ENCODE measurements around the gene RNF38.
A peak's percentile ranks its signal among the peaks of the same experiment; 100 is the strongest.
"Not testable (repeated sequence)": the region's sequence is repeated elsewhere in the genome, so short reads cannot be mapped to it uniquely, and the experiment has no call there.

Gene RNF38

DNA sequence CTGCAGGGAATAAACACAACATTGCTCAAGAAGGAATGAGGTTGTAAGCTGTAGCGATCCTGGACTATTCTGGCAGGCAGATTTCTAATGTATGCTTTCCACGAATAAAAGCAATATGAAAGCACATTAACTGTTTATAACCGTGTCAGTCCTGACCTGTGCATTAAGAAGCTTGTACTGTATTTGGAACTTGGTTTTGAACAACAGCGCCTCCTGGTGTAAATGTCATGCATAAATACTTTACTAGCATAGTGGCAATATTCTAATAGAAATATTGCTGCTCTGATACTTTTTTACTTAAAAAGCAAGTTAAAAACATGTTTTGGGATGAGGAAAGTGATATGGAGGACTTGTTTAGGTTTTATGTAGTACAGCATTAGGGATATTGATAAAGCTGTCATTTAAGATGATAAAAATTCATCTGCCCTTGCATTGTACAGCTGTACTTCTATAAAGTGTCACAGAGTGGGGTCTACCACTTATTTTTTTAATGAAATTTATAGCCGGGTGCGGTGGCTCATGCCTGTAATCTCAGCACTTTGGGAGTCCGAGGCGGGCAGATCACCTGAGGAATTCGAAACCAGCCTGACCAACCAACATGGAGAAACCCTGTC lies 71.2 kb downstream of the RNF38 start:
- FAIRE-seq, result peak; percentile 48

DNA sequence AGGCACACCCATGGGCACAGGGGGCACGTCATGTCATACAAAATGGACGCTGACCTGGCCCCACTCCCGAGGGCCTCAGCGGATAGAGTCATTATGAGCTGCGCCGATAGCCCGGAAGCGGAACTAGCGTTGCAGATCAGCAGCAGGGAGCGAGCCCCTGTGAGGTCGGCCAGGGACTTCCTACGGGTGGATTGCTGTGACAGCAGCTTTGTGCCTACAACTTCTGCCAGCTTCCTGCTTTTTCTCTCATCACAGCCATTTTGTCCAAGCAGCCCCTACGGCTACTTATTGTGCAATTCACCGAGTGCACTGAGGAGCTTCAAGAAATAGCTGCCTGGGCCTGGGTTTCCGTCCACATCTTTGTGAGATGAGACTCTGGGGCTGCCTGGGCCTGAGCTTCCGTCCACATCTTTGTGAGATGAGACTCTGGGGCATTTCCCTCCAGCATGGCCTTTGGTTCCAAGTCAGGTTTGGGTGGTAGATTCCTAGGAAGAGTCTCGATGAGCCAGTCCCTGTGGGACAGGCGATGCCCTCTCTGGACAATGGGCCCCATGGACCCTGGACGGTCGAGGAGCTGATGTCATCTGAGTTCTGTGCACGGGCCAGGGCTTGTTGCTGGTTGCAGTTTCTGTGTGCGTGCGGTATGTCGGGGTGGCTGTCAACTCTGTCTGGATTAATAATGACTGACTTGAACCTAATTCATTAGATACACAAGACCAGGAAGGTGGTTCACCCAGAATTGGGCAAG lies 74.8 kb downstream of the RNF38 start:
- no peak for FAIRE-seq

DNA sequence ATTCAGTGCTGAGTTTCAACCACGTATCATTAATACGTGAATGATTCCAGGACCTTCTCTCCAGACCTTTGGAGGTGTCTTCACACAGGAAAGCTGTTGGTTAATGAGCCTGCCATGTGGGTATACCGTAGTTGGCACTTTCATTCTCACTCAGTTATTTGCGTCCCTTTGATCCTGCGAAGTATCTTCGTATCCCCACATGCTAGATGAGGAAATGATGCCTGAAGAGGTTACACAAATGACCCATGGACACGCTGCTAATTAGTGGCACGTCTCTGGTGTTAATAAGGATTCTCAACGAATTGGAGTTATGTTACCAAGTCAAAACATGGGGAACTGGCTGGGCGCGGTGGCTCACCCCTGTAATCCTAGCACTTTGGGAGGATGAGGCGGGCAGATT lies 76.1 kb downstream of the RNF38 start:
- FAIRE-seq, result no peak

DNA sequence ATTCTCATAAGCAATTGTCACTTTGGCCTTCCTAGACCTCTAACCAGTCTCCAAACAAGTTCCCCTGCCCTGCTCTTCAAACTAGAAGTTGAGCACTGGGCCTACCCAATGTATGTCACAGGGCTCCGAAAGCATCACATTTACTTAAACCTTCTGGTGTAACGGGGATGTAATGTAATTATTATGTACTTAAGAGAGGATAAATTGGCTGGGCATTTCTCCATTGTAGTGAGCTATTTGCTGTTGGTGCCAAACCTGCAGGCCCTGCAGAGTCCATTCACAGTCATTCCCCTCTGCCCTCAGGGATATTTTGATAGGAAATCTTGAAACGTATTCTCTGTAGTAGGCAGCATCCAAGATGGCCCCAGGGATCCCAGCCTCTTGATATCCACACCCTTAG lies 77.6 kb downstream of the RNF38 start:
- FAIRE-seq, result no peak

DNA sequence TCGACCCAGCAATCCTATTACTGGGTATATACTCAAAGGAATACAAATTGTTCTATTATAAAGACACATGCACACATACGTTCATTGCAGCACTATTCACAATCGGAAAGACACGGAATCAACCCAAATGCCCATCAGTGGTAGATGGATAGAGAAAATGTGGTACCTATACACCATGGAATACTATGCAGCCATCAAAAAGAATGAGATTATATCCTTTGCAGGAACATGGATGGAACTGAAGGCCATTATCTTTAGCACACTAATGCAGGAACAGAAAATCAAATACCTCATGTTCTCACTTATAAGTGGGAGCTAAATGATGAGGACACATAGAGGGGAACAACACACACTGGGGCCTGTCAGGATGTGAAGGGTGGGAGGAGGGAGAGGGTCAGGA lies 78.2 kb downstream of the RNF38 start:
- not testable (repeated sequence) for FAIRE-seq

DNA sequence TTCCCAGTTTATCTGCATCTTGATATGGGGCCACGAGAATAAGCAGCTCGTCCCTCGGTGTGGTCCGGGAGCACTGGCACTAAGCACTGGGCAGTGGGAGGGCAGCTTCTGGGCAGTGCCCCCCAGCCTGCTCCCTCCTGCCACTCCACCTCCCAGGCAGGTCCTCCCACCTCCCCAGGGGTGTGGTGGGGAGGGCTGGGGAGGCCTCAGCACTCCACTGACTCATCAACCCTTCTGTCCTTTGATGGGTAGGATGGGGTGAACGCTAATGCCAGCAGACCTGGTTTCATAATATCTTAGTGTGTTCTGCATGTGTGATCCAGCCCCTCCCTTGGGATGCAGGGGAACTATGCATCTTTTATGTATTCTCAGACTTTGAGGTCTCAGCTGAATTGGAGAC lies 79.6 kb downstream of the RNF38 start:
- FAIRE-seq, result no peak

DNA sequence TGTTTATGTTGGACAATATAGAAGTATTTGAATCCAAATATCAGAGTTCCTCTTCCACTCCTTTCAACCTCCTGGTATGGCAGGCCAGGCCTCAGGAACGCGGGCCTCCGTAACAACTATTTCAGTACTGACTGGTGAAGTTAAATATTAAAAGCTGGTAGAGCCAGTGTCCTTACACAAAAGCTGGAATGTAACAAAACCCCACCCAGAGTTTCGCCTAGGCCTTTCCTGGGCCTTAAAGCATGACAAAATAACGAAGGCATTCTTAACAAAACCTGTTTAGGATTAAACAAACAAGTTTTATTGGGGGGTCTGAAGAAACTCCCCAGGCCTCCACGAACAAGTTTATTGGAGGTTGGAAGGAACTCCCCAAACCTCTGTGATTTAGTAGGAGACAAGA lies 80.3 kb downstream of the RNF38 start:
- FAIRE-seq, result no peak

DNA sequence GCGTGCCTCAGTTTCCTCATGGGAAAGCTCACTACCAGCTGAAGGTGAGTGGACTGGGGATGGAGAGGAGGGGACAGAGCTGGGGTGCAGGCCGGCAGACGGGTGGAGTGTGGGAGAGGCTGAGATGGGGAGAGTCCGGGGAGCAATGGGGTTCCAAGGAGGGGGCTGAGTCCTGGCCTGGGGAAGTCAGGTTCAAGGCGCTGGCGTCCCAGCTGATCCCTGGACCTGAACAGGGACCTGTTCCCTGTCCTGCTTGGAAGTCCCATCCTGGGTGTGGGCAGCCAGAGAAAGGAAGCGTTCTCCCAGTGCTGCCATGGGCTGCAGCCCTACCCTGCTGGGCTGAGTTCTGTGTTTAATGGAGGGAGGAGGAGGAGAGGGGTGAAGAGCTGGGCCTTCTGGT lies 80.9 kb downstream of the RNF38 start:
- FAIRE-seq, result no peak

DNA sequence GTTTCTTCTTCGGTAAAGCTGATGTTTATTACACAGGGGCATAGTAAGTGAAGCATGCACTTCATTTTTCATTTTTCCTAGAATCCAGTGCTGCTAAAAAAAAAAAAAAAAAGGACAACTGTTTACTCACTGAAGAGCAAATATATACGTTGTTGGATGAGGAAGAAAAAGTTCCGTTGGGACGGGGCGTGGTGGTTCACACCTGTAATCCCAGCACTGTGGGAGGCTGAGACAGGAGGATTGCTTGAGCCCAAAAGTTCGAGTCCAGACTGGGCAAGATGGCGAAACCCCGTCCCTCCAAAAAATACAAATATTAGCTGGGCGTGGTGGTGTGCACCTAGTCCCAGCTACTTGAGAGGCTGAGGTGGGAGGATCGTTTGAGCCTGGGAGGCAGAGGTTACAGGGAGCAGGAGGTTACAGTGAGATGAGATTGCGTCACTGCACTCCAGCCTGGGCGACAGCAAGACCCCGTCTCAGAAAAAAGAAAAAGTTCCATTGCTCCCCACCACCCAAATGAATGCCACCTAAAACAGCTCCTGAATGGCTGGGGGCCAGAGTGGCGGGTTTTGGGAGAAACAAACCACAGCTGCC lies 81.8 kb downstream of the RNF38 start:
- no peak for FAIRE-seq

DNA sequence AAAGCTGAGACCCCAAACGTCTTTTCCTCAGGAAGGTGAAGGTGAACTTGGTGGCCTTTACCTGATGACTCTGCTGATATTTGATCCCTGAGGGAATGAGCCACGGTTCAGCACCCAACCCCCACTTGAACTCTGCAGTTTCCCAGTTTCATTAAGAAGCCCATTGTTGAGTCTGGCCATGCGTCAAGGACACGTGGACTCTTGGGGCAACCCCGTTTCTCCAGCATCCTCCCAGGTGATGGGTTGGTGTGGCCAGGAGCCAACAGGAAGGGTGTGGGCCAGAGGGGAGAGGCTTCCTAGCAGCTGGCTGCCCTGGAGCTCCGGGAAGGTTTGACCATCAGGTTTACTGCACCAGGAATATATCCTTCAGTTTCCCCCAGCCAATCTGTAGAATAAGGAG lies 82.3 kb downstream of the RNF38 start:
- FAIRE-seq, result no peak

DNA sequence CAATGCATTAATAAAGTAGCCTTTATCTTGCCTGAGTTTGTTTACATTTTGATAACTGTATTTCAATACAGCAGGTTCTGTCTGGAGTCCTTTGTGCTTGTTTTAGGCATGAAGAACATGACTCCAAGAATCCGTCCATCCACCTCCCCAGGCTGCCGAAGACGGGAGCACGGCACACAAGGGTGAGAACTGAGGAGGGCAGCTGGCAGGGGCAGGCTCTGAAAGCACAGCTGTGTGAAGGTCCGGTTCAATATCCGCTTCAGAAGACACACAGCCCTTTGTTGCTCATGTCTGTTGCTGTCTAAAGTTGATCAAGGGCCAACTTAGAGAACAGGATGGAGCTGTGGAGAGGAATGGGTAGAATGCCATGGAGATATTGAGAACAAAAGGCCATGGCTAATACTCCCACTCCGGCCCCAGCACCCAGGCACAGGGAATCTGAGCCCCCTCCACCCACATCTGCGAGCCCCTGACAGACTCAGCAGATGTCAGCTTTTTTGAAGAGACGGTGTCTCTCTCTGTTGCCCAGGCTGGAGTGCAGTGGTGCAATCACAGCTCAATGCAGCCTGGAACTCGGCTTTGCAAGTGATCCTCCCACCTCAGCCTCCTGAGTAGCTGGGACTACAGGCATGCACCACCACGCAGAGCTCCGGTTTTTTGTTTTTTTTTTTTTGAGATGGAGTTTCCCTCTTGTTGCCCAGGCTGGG lies 83.3 kb downstream of the RNF38 start:
- no peak for FAIRE-seq

DNA sequence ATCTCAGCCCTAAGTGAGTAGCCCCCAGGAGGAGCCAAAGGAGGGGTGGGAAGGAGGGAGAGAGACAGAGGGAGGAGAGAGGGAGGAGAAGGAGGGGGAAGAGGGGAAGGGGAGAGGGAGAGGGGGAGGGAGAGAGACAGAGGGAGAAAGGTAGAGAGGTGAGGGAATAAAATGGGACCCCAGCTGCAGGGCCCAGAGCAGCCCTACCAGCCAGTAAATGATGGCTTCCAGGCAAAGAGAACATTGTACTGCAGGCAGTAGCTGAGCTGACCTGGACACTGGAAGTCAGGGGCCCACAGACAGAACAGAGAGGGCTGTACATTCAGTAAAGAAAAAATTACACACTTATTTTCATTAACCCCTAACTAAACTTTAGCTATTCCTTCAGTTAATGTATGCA lies 84.0 kb downstream of the RNF38 start:
- FAIRE-seq, result no peak

DNA sequence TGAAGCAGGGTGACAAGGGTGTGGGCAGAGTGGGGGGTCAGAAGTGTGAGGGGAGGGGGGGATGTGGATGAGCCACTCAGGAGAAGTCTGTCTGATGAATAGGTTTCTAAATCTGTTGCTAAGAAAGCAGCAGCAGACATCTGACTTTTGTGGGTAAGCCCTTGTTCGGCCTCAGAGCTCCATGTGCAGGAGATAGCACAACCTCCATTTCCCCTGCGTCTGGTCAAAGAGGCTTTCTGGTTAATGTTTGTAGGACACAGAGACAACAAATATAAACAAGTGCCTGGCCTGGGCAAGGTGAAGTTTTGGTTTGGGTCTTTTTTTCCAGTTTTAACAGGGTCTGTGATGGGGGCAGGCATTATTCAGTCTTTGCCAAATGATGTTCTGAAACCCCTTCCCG lies 84.8 kb downstream of the RNF38 start:
- no peak for FAIRE-seq

DNA sequence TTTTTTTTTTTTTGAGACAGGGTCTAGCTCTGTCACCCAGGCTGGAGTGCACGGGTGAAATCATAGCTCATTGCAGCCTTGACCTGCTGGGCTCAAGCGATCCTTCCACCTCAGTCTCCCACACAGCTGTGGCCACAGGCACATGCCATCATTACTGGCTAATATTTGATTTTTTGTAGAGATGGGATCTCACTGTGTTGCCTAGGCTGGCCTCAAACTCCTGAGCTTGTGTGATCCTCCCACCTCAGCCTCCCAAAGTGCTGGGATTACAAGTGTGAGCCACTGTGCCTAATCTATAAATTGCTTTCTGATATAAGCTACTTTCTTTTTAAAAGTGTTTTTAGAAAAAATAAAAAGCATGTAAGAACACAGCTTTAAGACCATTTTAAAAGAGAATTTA lies 85.3 kb downstream of the RNF38 start:
- FAIRE-seq, result no peak

DNA sequence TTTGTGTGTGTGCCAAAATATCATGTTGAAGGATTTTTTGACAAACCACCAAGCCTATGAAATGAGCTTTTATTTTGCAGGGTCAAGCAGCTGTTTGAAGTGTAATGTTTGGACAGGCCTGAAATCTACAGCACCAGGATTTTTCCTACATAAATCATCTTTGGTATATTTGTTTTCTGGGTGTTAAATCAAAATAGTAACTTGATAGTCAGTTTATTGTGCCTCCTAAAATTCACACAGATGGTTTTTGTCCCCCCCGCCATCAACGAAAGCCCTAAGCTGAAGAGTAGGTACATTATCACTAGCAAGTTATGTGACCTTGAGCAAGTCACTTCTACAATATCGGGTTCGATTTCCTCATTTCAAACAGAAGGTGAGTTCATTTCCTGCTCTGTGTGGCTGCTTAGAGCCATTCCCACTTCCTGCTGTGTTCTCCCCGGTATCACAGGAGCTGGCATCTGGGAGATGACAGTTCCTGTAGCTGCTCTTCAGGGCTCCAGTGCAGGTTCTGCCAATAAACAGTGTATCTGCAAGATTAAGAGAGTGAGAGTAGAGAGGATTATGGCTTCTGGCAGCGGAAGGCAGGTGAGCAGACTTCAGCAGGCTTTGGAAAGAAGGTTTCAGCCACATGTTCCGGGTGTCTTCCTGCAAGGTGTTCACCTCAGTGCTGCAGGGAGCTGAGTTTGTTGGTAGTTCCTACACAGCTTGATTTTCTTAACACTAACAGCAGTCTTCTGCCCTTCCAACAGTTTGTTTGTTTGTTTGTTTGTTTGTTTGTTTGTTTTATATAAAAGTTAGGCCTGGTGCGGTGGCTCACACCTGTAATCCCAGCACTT lies 93.4 kb downstream of the RNF38 start:
- no peak for FAIRE-seq

DNA sequence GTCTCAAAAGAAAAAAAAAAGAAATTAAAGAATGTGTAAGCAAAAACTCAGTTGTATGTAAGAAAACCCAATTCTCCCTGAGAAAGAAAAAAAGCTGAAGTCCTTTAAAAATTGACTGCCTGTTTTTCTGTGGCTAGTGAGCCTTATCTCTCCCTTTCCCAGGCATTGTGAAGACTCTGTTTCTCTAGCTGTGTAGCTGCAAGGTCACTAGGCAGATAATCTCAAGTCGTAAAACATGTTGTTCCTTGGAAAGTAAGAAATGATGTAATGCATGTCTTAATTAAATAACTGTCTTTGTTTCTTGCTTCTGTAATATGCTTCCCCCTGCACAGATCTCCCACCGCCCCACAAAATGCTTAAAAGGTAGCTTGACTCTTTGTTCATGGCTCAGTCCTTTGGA lies 95.7 kb downstream of the RNF38 start:
- not testable (repeated sequence) for FAIRE-seq

DNA sequence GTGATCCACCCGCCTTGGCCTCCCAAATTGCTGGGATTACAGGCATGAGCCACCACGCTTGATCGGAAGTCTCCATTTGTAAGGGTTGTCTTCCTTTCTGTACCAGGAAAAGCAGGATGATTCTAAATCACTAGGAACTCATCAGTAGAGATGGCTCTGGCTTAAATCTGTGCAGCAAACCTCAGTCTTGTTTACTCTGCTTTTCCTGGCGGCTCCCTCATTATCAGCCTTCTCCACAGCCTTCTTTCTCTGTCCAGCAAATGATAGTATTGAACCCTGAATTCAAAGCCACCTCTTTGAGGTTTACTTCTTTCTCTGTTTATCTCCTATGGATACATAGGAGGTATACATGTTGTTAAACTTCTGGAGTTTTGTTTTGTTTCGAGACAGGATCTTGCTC lies 98.8 kb downstream of the RNF38 start:
- FAIRE-seq, result no peak

DNA sequence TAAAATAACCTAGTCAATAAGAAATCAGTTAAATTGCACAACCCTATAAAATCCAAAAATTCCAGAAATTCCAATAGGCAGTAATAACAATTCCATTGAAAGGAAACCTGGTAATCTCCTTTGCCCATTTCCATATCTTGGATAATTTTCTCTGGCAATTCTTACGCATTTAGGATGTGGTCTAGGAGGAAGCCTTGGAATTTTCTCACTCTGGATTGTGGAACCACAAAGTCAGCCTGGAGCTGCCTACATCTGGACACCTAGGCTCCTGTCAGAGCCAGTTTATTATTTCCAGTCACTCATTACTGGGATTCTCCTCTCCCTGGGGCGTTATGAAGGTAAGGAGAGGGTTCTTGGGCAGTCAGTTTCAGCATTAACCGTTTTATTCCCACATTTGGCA lies 101.5 kb downstream of the RNF38 start:
- FAIRE-seq, result no peak

DNA sequence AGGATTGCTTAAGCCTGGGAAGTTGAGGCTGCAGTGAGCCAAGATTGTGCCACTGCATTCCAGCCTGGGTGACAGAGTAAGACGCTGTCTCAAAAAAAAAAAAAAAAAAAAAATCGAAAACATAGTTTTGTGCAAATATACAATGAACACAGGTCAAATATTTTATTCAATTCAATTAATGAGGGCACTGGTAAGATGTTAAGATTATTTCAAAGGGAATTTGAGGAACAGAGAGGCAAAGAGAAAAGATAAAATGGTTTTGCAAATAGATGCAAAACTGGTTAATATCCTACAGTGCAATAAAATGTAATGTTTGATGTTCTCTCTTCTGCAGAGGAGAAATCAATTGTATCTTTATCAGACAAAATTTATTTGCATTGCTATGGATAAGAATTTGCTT lies 102.3 kb downstream of the RNF38 start:
- FAIRE-seq, result no peak

DNA sequence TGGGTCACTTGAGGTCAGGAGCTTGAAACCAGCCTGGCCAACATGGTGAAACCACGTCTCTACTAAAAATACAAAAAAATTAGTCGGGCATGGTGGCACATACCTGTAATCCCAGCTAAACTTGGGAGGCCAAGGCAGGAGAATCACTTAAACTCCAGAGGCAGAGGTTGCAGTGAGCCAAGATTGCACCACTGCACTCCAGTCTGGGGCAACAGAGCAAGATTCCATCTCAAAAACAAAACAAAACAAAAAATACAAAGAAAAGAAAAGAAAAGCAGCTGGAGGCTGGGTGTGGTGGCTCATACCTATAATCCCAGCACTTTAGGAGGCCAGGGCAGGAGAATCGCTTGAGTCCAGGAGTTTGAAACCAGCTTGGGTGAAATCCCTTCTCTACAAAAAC lies 105.1 kb downstream of the RNF38 start:
- FAIRE-seq, result not testable (repeated sequence)

DNA sequence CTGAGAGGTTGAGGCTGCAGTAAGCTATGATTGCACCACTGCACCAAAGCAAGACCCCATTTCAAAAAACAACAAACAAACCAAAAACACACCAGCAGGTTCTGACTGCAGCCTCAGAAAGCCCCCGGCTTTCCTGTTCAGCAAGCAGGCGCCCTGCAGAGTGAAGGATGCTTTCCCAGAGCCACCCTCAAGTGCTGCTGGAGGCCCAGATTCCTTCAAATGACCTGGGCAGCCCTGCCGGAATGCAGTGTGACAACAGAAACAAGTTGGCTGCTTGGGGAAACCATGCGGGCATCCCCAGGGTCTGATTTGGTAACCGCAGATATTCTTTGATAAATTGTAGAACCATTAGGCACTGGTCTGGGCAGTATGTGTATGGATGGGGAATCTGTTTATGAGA lies 106.2 kb downstream of the RNF38 start:
- FAIRE-seq, result no peak

DNA sequence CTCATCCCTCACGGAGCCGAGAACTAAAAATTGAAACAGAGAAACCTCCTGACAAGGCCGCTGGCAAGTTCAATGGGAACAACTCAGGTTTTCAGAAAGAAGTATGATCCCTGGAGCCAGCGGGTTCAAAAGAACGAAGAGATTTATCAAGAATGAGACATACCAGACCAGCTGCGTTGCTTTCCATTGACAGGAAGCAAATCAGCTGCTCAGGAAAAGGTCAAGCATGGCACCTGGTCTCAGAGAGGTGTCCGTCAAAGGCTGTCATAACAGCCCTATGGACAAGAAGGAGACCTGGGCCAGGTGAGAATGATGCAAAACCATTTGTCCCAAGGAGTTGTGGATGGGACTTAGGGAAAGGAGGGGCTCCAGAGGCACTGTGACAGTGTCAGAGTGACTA lies 106.9 kb downstream of the RNF38 start:
- no peak for FAIRE-seq

DNA sequence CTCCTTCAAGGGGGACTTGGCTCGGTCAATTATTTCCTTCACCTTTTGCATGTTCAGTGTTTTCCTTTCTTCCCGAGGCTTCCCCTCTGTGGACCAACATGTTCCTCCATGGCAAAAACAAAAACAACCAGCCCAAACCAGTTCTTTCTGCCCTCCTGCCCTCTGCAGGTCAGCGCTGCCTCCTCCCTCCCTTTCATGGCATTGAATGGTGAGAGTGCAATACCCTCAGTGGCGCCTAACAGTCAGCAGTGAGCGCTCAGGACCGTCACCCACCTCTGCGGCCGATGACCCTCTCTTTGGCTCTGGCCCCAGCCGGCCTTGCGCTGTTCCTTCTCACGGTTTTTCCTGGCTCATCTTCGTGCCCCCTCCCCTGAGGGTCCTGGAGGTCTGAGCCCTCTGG lies 107.4 kb downstream of the RNF38 start:
- FAIRE-seq, result no peak

Data from endometrium (tissue), 2 donors.